Limb (tissue), 2 donors: ENCODE measurements around the gene OR2T3.
"Not testable (repeated sequence)": the region's sequence is repeated elsewhere in the genome, so short reads cannot be mapped to it uniquely, and the experiment has no call there.

ENCODE experiments used
- DNase-seq, 2 donors: peaks; one replicate each; pipeline ENCODE4 v3.0.0-alpha.2; 2016; ENCODE audit errors: extremely low spot score in 2 of 2

OR2T3 gene, protein sequence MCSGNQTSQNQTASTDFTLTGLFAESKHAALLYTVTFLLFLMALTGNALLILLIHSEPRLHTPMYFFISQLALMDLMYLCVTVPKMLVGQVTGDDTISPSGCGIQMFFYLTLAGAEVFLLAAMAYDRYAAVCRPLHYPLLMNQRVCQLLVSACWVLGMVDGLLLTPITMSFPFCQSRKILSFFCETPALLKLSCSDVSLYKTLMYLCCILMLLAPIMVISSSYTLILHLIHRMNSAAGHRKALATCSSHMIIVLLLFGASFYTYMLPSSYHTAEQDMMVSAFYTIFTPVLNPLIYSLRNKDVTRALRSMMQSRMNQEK

DNA sequence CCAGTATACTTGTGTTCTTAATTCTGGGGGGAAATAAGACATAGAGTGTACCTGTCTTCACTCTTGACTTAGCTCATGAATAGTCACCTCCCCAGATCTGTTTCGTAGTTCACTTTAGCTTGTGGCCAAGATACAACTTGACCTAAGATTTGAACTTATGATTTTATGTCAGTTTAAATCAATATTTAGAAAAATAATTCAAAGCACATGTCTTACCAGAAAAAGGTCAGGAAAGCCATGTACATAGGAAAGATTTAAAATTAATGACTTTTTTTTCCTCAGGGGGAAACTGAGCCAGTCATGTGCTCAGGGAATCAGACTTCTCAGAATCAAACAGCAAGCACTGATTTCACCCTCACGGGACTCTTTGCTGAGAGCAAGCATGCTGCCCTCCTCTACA is at the start of gene OR2T3:
OR2T3 (plus strand) TSS at position 301 of the 400 bp plus-strand sequence; CDS start at position 301, 0 bp downstream.
- not testable (repeated sequence) for DNase-seq

DNA sequence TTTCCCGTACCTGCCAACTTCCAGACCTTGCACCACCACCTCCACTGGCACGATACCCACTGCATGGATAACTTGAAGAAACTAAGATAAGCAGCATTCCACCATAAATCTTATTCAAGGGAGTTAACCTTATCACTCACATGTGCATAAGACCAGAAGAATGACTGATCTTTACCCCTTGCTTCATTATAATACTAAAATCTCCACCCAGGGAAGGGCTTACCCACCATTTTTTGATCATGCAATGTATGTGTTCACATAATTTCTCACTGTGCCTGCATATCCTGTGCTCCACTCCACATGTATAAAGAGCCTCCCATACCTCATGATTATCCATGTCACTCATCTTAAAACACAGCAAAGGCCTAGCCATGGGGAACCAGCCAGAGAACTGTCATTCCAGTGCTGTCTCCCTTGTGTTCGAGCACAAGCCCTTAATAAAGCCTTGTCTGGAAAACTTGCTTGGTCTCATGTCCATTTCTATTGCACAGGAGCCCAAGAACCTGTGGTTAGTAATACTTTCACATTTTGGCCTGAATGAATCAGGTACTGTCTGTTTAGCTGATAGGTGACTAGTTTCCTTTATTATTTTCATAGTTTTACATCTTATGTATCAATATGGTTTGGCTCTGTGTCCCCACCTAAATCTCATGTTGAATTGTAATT is 45.5 kb upstream of the OR2T3 start:
- not testable (repeated sequence) for DNase-seq

DNA sequence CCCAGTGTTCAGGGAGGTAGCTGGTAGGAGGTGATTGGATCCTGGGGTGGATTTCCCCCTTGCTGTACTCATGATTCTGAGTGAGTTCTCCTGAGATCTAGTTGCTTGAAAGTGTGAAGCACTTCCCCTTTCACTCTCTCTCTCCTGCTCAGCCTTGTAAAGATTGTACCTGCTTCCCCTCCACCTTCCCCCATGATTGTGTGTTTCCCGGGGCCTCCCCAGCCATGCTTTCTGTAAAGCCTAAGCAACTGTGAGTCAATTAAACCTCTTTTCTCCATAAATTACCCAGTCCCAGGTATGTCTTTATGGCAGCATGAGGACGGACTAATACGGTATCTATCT is 45.0 kb upstream of the OR2T3 start:
- DNase-seq = not testable (repeated sequence)

DNA sequence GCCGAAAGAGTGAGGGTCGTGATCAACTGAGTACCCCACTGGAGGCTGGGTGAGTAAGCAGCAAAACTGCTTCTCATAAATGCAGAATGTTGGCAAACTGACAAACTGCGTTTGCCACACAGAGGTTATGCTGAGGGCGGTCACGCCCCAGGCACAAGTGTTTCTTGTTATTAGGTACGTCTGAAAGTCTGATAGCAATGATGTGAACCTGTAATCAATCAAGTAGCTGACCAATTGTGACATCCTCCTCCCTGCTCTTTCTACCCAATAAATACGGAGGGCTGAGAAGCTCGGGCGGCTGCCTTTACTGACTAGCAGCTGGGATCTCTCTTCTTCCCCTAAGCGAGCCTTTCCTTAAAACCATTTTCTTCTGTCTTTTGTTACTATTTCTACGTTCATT is 41.5 kb upstream of the OR2T3 start:
- not testable (repeated sequence) for DNase-seq

DNA sequence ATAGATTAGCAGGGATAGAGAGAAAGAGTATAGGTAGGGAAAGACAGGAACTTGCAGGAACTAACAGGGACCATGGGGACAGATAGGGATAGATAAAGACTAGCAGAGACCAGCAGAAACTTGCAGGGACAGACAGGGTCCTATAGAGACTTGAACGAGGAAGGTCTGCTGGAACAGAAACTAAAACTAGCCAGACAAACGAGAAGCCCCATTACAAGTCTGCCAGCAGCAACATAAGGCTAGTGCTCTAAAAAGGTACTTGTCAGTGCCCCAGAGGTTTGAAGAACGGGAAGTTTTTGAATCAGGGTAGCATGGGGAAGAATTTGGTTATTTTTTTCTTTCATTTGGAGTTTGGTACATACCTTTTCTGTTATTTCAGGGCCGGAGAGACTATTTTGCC is 41.0 kb upstream of the OR2T3 start:
- not testable (repeated sequence) for DNase-seq

DNA sequence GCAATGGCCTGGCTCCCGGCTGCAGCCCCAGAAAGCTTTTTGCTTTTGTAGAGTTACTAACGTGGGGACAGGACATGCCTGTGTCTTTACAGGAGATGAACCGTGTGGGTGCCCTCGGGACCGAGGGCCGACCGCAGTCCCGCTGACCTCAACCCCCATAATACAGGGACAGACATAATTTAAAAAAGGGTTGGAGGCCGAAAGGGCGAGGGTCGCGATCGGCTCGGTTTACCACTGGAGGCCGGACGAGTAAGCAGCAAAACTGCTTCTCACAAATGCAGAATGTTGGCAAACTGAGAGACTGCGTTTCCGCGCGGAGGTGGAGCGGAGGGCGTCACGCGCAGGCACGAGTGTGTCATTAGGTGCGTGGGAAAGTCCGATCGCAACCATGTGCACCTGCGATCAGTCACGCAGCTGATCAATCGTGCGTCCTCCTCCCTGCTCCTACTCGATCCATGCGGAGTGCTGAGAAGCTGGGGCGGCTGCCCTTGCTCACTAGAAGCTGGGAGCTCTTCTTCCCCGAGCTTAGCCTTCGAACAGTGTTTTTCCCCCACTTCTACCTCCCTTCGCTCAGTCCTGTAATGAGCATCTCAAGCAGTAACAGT is 39.2 kb upstream of the OR2T3 start:
- DNase-seq = not testable (repeated sequence)

DNA sequence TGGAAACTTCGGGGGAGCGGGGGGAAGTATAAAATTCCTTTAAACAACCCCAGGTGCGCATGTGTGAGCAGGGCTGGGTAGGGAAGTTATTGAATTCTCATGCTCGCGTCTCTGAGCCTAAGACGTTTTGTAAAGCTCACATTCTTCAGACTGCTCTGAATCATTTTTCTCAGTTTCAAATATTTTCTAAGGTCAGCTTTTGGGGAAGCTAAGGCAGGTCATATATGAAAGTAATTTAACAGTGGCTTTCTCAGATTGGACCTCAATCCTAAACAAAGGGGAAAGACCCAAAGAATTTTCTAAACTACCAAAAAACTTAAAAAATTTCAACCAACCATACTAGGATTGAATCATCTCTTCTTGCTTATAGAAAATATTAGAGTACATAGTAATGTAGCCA is 38.2 kb upstream of the OR2T3 start:
- DNase-seq = not testable (repeated sequence)

DNA sequence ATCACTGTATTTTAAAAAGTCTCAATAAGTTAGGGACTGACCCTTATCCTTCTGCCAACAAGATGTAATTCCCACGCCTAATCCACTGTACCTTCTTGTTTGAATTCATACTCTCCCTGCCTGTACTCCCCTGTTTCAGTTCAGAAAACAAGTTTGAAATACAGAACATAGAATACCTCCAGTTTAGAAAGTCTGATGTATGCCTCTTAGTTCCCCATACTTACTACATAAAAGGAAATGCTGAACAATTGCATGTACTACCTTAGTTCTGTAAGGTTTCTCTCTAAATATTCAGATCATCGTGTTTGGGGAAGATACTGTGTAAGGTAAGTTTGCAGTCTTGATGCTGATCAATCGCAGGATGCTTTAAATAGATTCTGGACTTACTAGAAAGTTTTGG is 36.8 kb upstream of the OR2T3 start:
- not testable (repeated sequence) for DNase-seq

DNA sequence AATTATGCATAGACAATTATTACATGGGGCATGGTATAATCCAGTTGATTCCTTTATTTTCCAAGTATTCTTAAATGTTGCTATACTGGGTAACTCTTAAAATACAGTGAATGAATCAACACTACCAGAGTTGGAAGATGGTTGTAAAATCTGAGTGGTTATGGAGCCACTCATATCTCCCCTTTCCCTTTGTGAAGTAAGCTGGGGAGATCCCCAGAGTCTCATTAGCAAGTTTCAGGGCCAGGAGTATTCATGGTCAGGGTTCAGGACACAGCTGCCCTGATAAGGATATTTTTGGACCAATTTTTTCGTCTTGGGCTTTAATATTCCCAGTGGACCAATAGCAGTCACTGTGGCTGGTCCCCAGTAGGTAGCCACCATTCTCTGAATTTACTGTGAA is 34.5 kb upstream of the OR2T3 start:
- DNase-seq = not testable (repeated sequence)

DNA sequence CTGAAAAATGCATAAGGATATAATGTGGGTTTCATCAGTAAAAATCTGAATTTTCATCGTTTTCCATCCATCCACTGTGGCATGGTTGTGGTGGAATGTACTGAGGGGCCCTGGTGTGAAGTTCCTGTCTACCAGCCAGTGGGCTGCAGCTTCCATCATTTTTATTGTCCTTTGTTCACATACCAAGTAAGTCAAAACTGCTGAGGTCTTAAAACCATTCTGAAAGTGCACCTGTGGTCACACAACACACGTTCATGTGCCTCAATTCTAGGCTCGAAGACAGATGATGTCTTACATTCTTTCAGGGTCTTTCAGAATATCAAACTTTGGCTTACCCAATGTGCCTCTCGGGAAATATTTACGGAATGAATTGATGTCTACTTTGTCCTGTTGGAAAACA is 33.9 kb upstream of the OR2T3 start:
- not testable (repeated sequence) for DNase-seq

DNA sequence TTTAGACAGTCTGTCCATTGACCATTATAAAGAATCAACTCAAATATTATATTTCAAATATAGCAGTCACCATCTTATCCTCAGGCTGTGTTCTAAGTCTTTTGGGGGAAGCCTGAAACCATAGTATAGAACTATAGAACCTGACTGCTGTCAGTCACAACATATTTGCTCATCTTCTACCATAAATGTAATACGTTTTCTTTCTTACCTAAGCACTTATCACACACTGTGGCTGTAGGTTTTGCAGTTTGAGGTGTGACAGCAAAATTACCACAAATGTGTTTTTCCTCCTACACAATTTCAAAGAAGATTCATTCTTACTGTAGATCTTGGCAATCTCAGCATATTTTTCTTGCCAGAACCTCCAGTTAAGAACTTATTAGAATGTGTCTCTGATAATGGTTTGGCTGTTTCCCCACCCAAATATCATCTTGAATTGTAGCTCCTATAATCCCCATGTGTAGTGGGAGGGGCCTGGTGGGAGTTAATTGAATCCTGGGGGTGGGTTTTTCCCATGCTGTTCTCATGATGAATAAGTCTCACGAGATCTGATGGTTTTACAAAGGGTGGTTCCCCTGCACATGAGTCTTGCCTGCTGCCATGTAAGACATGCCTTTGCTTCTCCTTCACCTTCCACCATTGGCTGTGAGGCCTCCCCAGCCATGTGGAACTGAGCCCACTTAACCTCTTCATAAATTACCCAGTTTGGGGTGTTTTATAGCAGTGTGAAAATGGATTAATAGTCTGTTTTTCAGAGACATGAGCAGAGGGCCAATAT is 30.5 kb upstream of the OR2T3 start:
- DNase-seq = not testable (repeated sequence)

DNA sequence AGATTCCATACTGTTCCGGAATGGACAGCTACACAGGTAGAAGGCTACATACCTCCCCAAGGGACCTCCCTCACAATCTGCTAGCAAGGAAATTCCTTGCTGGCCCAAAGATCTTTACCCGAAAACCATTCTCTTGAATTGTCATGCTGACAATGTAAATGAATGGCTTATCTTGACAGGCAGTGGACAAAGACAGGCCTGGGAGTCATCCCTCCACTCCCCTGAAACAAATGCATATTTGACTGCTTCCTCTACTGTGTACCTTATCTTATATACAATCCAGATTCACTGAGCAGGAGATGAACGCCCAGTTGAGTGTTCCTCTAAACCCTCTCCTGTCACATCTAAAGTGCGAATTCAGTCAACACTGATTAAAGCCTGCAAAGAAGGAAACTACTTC is 28.5 kb upstream of the OR2T3 start:
- DNase-seq = not testable (repeated sequence)

DNA sequence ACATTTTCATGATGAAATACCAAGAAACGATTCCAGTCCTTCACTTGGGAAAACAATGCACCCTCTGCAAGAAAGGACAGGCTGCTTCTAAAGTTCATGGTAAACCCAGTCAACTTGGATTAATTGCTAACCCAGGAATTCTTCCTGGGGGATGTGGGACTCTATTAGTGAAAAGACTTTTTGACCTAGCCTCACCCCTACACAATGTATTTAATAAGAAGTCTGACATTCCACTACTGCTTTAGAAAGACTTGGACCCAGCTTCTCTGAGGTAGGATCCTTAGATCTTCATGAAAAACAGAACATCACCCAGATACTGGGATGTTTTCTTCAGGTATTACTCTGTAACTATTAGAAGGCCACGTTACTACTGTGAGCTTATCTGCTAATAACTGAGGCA is 27.8 kb upstream of the OR2T3 start, which contains the start of gene OR2T2:
OR2T2 (plus strand) TSS at position 239 of the 400 bp plus-strand sequence. CDS start 7,161 bp downstream, outside the sequence.
- not testable (repeated sequence) for DNase-seq

DNA sequence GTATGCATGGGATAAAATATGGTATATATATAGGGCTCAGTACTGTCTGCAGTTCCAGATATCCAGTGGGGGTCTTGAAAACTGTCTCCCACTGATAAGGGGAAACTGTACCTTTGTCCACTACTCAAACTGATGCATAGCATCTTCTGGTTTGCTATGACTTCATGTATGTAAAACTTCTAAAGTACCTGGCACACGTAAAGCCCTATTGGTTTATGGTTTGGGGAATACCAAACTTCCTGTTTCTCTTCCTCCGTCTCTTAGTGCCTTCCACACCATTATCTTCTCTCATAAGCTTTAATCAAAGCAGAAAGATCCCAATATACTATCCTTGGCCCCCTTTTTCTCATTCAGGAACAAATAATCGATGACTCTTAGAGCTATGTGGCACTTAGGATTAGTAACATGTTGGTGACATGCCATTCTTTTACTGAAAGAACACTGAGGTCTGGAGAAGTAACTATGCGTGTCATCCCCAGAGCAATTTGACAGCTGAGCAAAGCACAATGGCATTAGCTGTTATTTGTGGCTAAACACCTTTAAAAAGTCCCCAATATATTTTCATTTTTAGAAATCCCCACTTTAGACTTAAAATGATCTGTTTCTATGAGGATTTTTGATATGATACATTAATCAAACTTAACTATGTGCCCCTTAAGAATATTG is 24.6 kb upstream of the OR2T3 start:
- DNase-seq = not testable (repeated sequence)

DNA sequence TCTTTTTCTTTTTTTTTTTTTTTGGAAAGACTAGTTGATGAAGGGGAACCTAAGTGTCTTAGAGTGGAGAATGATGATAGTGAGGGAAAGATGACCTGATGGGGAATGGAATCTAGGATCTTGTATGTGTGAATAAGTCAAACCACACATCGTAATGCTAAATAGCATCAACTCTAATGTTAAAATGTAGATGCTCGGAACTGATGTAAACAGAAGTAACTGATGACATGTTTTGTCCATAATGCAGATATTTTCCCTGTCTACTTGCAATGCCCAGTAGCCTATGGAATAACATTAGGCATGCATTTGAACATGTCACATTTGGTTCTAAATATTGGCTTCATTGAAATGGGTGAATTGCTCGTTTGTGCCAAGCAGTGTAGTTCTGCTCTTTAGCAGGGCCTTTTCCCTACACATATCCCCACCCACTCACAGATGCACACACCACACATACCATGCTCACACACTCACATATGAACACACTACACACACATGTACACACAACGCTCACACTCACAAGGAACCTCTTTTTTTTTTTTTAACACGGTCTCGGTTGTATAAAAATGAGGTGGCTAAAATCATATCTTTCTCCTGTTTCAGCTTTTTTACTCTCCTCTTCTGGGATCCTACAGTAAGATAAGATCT is 23.2 kb upstream of the OR2T3 start:
- DNase-seq = not testable (repeated sequence)

DNA sequence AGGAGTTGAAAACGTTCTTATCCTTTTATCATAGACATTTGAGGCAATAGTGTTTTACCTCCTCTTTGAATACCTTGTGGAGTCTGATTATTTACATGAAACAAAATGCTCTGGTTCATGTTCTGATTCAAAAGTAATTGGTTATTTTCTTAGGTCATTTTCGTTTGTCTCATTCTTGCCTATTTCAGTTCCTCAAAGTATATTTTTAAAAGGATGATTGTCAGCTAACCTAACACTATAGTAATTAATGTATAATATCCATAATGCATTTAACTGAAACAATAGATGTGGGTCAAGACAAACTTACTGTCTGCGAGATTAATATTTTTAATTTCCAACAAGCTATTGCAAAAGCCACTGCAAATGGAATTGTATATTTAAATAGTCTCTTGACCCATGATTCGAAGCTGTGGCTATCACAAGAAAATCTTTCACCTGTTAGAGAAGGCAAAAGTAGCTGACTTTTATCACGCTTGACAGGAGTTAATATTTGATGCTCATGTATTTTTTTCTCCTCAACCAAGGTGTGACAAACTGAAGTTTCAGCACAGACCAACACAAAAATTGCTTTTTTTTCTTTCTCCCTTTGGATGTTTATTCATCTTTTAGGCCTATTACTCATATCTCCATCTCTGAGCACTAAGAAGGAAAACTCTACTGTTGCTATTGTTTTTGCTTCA is 22.5 kb upstream of the OR2T3 start:
- DNase-seq = not testable (repeated sequence)

DNA sequence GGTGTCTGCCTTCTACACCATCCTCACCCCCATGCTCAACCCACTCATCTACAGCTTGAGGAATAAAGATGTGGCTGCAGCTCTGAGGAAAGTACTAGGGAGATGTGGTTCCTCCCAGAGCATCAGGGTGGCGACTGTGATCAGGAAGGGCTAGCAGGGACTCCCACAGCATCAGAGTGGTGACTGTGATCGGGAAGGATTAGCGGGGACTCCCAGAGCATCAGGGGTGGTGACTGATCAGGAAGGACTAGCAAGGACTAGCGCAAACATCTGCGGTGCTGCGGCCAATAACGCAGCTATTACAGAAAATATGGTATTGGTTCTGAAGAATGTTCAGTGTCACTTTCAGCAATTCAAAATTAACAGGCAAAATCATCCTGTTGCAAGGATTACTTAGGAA is 19.5 kb upstream of the OR2T3 start:
- DNase-seq = not testable (repeated sequence)

DNA sequence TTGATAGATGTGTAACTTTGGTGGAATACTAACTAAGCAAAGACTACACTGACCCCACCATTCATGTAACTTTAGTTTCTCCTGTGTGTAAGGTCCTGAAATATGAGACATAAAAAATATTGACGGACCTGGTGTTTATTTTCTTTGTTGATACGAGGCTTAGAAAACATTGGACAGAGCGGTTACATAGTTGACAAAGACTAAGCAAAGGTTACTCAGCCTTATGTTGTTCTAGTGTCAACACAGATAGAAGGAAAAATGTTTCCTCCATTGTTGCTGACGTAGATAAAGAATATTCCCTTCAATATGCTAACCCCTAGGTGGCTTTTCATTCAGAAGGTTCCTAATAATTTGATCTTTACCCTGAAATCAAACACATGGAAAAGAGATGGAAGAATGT is 18.1 kb upstream of the OR2T3 start:
- DNase-seq = not testable (repeated sequence)

DNA sequence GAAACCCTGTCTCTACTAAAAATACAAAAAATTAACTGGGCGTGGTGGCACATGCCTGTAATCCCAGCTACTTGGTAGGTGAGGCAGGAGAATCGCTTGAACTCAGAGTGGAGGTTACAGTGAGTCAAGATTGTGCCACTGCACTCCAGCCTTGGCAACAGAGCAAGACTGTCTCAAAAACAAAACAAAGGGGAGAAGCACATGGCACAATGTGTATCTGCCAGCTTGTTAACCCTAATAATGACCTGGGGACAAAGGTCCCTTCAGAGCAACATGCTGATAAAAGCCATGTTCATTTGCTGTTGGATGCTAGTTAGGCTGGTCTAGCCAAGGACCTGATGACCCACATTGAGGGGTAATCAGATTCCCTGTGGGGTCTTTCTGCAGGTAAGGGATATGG is 16.5 kb upstream of the OR2T3 start:
- DNase-seq = not testable (repeated sequence)

DNA sequence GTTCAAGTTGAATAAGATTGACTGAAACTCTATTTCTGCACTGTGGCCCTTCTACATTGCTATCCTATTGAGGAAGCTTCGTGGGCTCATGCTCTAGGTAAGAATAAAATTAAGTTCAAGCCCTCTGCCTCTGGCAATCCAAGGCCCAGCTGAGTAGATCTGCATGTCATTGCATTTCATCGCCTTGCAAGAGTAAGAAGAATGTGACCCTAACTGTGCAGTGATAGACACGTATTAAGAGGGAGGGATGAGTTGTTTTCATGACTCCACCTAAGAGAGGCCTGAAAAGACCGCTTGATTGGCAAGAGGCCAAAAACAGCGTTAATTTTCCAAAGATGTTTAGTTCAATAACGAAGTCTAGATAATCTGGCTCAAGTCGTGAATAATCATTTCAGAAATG is 14.0 kb upstream of the OR2T3 start:
- DNase-seq = not testable (repeated sequence)
